Measurements from ENCODE around the gene DYNLT3.

The DYNLT3 gene

GRCh38 chrX:37846934-37847732 is at the start of gene DYNLT3:
DYNLT3 (minus strand) TSS chrX:37847571; CDS start chrX:37847510, 61 bp downstream.
- peak; percentile 82 for DNase-seq (ENCODE audit: low spot score)

DNA sequence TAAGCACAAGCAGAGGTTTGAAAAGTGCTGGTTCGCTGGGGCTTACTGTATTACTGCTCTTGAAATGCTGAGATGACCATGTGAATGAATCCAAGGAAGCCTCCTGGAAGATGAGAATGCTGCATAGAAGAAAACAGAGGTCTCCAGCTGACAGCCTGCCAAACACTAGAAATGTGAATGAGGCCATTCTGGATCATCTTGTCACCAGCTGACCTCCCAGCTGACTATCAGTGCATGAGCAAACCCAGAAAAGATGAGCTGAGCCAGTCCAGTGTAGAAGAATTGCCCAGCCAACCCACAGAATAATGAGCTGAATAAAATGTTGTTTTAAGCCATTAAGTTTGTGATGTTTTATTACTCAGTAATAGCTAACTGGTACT is 49.1 kb upstream of the DYNLT3 start:
- DNase-seq (ENCODE audit: low spot score), result no peak

DNA sequence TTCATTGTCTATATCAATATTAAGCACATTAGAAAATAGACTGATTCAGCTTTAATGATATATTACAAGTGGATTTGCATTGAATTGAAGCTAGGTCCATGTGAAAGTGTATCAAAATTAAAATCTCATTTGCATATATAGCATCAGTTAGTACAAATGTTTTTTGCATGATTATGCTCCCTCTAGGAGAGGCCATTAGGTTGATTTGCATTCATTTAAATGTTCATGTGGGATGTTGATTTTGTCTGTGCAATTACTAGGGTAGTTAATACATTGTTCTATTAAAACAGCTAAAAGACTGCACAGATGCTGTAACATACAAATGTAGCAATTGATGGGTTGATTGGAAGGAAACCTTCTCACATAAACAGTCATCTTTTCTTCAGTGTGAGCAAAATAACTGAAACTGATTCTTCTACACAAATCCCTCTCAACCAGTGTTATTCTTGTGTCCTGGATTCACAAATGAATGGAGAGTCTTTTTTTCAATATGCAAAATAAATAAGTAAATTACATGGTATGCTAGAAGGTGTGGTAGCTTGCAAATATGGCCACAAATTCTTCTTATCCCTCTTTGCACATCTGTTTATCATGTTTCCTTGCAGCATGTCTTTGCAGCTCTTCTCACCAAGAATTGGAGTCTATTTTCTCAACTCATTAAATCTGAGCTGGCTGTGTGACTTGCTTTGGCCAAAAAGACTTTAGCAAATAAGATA is 48.6 kb upstream of the DYNLT3 start:
- DNase-seq (ENCODE audit: low spot score), result no peak

- no peak for DNase-seq (ENCODE audit: low spot score)
Observed at GRCh38 chrX:37894725-37895124, 47.4 kb upstream of the DYNLT3 start.

DNA sequence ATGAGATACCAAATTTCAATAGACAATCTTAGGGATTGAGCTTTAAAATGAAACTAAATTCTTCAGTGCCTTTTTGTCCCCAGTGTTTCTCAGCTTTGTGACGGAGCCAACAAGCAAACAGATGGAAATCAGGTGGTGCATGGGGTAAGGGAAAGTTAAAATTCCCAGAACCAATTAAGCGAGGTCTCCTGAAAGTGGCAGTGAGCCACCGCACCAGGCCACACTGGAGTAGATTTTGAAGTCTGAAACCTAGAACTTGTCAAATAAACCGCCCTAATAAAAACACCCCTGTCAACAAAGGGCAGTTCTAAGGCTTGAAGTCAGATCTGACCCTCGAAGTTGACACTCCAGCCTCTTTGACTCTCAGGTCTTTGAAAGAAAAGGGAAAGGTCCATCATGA is 40.6 kb upstream of the DYNLT3 start:
- DNase-seq (ENCODE audit: low spot score), result no peak

GRCh38 chrX:37887347-37887746 is 40.0 kb upstream of the DYNLT3 start:
- DNase-seq (ENCODE audit: low spot score), result no peak

DNA sequence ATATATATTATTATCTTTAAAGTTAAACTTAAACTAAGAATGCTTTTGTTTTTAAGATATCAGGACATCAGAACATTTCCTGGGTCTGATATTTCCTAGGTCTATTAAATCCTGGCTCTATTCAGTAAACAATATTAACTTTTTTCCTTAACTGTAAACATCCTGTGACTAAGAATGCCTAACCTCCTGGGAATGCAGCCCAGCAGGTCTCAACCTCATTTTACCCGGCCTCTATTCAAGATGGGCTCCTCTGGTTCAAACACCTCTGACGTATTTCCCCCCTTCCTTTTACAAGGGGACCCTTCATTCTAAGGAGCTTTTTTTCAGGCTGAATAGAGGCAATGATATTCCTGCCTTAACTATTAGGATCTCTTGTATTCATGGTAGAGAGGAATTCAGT is 35.8 kb upstream of the DYNLT3 start:
- DNase-seq (ENCODE audit: low spot score), result no peak

DNA sequence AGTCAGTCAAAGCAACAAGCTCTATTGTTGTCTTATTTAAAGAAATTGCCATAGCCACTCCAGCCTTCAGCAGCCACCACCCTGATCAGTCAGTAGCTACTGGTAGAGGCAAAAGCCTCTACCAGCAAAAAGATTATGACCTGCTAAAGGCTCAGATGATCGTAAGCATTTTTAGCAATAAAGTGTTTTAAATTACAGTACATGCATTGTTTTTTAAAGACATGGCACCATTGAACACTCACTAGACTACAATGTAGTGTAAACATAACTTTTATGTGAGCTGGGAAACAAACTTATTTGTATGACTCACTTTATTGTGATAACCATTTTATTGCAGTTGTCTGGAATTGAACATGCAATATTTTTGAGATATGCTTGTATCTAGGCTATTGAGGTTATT is 32.3 kb upstream of the DYNLT3 start:
- DNase-seq (ENCODE audit: low spot score), result no peak

- no peak for DNase-seq (ENCODE audit: low spot score)
Observed at GRCh38 chrX:37876716-37877115, 29.3 kb upstream of the DYNLT3 start.

GRCh38 chrX:37875675-37876074 is 28.3 kb upstream of the DYNLT3 start:
- no peak for DNase-seq (ENCODE audit: low spot score)

- DNase-seq (ENCODE audit: low spot score), result no peak
Observed at GRCh38 chrX:37873220-37873619, 25.8 kb upstream of the DYNLT3 start.

DNA sequence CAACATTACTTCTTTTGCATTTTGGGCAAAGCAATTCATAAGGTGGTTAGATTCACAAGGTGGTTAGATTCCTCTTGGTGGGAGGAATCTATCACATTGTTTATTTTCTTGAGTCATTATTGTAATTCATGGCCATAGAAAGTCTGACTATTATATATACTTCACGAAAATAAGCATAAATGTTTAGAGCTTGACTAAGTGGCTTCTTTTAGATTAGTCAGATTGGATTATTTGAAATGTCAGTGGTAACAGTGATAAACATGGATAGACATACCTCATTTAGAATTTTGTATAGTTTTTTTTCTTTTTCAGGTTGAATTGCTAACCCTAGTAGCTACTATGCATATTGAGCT is 24.9 kb upstream of the DYNLT3 start:
- no peak for DNase-seq (ENCODE audit: low spot score)

DNA sequence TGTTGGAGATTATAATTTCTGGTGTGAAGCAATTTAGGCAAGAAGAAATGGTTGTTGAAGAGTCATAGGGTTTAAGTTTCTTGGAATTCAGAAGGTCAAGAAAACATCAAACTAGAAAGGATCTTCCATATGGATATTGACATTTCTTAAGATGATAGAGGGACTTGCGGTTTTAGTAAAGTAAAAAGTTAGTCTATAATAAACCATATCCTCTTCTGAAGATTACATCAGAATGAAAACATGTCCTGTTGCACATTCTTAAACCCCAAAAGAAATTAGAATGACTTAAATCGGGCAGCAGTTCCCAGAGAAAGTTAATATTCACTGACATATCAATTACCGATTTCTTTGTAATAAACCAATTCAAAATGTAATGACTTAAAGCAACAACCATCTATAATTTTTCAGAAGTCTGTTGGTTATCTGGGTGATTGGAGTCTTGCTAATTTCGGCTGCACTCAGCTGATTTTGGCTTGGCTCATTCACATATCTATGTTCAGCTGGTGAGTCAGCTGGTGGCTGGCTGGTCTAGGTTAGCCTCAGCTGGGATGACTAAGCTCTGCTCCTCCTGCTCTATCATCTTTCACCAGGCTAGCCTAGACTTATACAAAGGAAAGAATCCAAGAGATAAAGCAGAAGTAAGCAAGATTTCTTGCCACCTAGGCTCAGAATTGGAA is 24.4 kb upstream of the DYNLT3 start:
- no peak for DNase-seq (ENCODE audit: low spot score)

DNA sequence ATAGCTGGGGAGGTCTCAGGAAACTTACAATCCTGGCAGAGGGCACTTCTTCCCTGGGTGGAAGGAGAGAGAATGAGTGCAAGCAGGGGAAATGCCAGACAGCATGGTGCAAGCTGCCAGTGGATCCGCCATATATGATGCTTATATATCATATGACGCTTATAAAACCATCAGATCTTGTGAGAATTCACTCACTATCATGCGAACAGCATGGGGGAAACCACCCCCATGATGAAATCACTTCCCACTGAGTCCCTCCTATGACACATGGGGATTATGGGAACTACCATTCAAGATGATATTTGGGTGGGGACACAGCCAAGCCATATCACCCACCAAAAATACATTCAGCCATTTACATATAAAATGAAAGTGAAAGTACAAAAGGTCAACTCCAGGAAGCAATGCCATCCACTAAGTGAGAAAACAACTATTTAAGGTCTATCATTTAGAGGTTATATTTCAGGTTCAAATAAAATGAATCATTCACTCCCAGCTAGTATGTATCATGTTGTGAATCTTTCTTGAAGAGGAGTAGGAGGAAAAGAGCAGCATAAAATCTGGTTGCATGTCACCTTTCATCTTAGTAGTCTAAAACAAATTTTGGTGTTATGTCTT is 20.3 kb upstream of the DYNLT3 start:
- DNase-seq (ENCODE audit: low spot score), result peak; percentile 4

DNA sequence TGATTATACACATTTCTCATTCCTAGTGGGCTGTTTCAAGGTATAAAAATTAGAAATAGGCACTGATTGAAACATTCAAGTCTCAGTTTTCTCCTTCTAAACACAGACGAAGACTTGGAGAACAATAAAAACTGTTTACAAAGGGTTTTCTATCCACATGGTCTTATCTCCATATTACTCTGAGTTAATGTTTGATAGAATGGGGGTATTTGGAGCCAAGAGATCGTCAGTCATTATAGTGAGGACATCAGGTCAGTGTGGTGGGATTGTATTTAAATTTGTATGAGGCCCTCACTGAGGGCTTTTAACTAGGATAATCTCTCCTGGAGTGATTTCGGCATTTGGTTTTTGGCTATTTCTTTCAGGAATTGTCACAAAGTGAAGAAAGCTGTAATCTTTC is 16.4 kb upstream of the DYNLT3 start:
- no peak for DNase-seq (ENCODE audit: low spot score)

GRCh38 chrX:37862851-37863250 is 15.5 kb upstream of the DYNLT3 start:
- DNase-seq (ENCODE audit: low spot score), result no peak

DNA sequence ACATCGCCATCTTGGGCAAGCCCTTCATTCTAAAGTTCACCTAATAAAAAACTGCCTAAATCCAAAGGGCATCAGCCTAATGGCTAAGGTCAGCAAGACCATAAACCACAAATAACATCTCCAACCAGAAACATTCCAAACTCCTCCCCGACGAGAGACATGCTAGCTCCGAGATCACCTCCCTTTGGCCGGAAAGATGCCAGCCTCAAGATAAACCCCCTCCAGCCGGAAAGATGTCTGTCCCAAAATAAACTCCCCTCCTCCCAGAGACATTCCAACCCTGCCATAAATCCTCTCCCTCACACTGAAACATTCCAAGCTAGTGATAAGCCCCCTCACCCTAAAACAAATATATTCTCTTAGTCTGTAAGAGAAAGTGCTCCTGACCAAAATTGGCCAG is 13.3 kb upstream of the DYNLT3 start:
- DNase-seq (ENCODE audit: low spot score), result no peak

GRCh38 chrX:37854748-37855147 is 7.4 kb upstream of the DYNLT3 start:
- no peak for DNase-seq (ENCODE audit: low spot score)

DNA sequence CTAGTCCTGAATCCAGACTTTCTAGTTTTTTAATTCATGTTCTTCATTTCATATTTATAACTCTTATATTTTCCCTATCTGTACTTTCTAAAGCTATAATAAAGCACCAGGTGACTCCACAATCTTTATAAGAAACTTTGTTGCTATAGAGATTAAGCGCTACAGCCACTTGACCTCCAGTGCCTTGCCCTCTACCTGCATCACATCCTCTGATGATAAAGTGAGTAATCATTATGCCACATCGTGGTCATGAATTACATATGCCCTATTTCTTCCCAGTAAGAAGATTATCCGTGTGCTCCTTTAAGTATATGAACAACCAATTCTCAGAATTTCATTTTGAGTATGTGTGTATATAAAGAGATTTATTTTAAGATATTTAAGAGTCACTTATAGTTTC is 6.8 kb upstream of the DYNLT3 start:
- no peak for DNase-seq (ENCODE audit: low spot score)

- no peak for DNase-seq (ENCODE audit: low spot score)
Observed at GRCh38 chrX:37847733-37848197, 394 bp upstream of the DYNLT3 start.

- no peak for DNase-seq (ENCODE audit: low spot score)
Observed at GRCh38 chrX:37846558-37846933, 825 bp downstream of the DYNLT3 start.

GRCh38 chrX:37846141-37846540 is 1.2 kb downstream of the DYNLT3 start:
- peak; percentile 1 for DNase-seq (ENCODE audit: low spot score)

DNA sequence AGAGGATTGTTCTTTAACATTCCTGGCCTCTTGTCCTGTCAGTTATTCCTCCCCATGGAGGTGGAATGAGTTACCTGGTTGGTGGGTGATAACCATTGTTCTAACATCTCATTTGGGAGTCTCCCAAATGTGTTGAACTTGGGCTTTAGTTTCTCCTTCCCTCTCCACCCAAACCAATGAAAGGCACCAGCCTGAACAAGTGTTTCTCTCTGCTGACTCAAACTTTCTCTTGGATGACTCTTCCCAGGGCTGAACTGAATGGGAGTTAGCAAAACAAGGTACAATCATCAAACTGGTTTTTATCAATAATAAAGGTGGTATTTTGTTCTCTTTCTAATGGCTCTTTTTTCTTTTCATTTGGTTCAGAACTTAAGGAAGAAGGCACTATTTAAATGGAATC is 2.7 kb downstream of the DYNLT3 start:
- DNase-seq (ENCODE audit: low spot score), result no peak

Data from NAMALWA (cell line).